ENCODE data around the gene HES4. TPM values are rescaled to one million over a fixed set of nuclear protein-coding genes. Genes with fewer than 3 reads are reported as not detected.
"Not testable (repeated sequence)": the region's sequence is repeated elsewhere in the genome, so short reads cannot be mapped to it uniquely, and the experiment has no call there.

HES4 gene
- total RNA-seq, 2 donors from 2014 or later = 45.8 to 82.6 TPM

DNA sequence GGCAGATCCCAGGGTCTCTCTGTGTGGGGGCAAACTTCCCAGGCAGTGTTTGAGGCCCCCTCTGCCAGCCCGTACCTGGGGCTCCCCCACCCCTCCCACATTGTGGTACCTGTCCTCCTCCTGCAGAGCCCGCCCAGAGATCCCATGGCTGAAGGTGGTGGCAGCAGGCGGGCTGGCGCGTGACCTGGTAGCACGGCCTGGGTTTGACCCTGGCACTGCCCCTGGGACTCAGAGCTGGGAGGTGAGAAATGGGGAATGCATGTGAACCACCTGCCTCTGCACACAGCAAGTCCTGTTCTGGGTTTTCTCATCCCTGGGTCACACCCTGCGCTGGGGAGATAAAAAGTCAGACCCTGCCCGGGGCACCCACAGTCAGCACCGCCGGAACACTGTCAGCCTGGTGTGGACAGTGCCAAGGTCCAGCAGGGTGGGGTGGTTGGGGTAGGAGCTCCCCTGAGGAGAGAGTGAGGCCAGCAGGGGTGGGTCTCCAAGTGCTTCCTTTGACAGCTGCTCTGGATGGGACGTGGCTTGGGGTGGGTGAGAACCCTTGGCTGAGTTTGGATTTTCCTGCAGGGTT lies 31.9 kb upstream of the HES4 start:
- Histone ChIP-seq H3K9me3 (no peaks in the 10 kb centered on the region), H3K4me3 (no peak overlapping the region), H3K36me3 (no peaks in the 10 kb centered on the region), H3K27me3 (replicated peaks; ENCODE audit: insufficient read depth) (no peaks in the 10 kb centered on the region), H3K27ac (no peak overlapping the region), H3K4me1 (replicated peaks) (peaks cover 6% of the 10 kb centered on the region)
- TF ChIP-seq CTCF (IDR thresholded peaks at IDR 0.05) (no peak), POLR2AphosphoS5 (IDR thresholded peaks at IDR 0.05) (no peak), POLR2A (IDR thresholded peaks at IDR 0.05) (no peak)
- DNase-seq (ENCODE audit: low spot score) = no peak
- WGBS = 89% methylated on average over 11 of the region's 11 CpGs
- intact Hi-C loops (cut with DNase I) = no loop called here

- H3K4me3 ChIP-seq; H3K27me3 ChIP-seq (replicated peaks; ENCODE audit: insufficient read depth); H3K9me3 ChIP-seq; H3K27ac ChIP-seq; intact Hi-C loops (cut with DNase I); H3K4me1 ChIP-seq (replicated peaks); H3K36me3 ChIP-seq; DNase-seq (ENCODE audit: low spot score): not testable (repeated sequence)
- 84% methylated on average over 6 of the region's 7 CpGs for WGBS
Observed at GRCh38 chr1:1030867-1031658, 31.2 kb upstream of the HES4 start.

DNA sequence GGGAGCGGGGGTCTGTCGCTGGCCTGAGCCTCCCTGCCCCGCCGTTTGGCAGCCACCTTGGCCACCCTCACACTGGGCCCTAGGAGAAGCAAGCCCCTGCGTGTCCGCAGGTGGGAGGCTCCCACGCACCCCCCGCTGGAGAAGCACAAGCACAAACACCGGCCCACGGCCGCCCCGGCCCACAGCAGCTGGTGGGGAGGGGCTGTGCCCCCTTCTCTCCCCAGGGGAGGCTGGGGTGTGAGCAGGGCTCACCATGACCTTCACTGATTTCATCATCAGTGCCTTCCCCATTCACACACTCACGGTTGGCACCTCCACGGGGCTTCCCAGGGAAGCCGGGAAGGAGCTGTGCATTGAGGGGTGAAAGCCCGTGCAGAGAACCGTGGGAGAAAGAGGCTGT lies 27.9 kb upstream of the HES4 start:
- Histone ChIP-seq H3K36me3 (no peaks in the 10 kb centered on the region), H3K27ac (no peak overlapping the region), H3K4me1 (replicated peaks) (peaks cover 7% of the 10 kb centered on the region), H3K4me3 (no peak overlapping the region), H3K27me3 (replicated peaks; ENCODE audit: insufficient read depth) (no peaks in the 10 kb centered on the region), H3K9me3 (no peaks in the 10 kb centered on the region)
- DNase-seq (ENCODE audit: low spot score) = no peak
- intact Hi-C loops (cut with DNase I) = no loop called here
- no peak for TF ChIP-seq POLR2AphosphoS5 (IDR thresholded peaks at IDR 0.05)
- TF ChIP-seq POLR2A (IDR thresholded peaks at IDR 0.05) = no peak
- no peak for TF ChIP-seq CTCF (IDR thresholded peaks at IDR 0.05)
- WGBS = 78% methylated on average over 9 of the region's 17 CpGs

- no peak for DNase-seq (ENCODE audit: low spot score)
- Histone ChIP-seq H3K36me3 (no peaks in the 10 kb centered on the region), H3K4me1 (replicated peaks) (peaks cover 7% of the 10 kb centered on the region), H3K9me3 (no peaks in the 10 kb centered on the region), H3K27me3 (replicated peaks; ENCODE audit: insufficient read depth) (no peaks in the 10 kb centered on the region), H3K4me3 (no peak overlapping the region), H3K27ac (no peak overlapping the region)
- intact Hi-C loops (cut with DNase I) = no loop called here
- TF ChIP-seq POLR2A (IDR thresholded peaks at IDR 0.05) (no peak), POLR2AphosphoS5 (IDR thresholded peaks at IDR 0.05) (no peak), CTCF (IDR thresholded peaks at IDR 0.05) (no peak)
- WGBS = 66% methylated on average over 21 of the region's 21 CpGs
Observed at GRCh38 chr1:1026599-1027413, 26.9 kb upstream of the HES4 start.

DNA sequence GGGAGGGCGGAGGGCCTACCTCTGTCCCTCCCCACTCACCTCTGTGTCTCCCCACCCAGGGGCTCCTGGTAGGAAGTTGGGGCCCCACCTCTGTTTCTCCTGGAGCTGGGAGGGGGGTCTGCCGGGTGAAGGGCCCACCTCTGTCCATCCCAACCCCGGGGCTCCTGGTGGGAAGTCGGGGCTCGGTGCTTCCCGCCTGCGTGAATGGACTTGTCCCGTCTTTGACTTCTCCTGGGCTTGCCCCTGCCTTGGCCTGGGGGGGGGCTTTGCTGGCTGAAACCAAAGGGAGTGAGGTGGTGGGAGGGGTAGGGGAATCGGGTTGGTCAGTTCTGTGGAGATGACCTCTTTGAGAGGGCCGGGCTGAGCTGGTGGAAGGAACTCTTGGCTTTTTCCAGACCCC lies 25.8 kb upstream of the HES4 start:
- DNase-seq (ENCODE audit: low spot score) = no peak
- H3K27ac ChIP-seq = peak overlapping the region; percentile 70 to 72
- intact Hi-C loops (cut with DNase I) = no loop called here
- no peaks in the 10 kb centered on the region for H3K36me3 ChIP-seq
- H3K4me3 ChIP-seq = peak overlapping the region in 1 of 2 donors; percentile 21
- TF ChIP-seq POLR2A (IDR thresholded peaks at IDR 0.05) (no peak), POLR2AphosphoS5 (IDR thresholded peaks at IDR 0.05) (no peak), CTCF (IDR thresholded peaks at IDR 0.05) (no peak)
- H3K9me3 ChIP-seq = no peaks in the 10 kb centered on the region
- H3K4me1 ChIP-seq (replicated peaks) = peaks cover 16% of the 10 kb centered on the region
- no peaks in the 10 kb centered on the region for H3K27me3 ChIP-seq (replicated peaks; ENCODE audit: insufficient read depth)
- WGBS = 50% methylated on average over 10 of the region's 10 CpGs
